ENCODE measurements around the gene SERINC2. TPM values are rescaled to one million over a fixed set of nuclear protein-coding genes. Genes with fewer than 3 reads are reported as not detected.

Gene SERINC2
- total and polyA plus RNA-seq, 10 of the 15 experiments (the other 5 are each of a cell fraction or from before 2014, with no cell fraction given): 0.02 to 9.4 (median 0.50) TPM

- ChIA-PET POLR2A (no interaction called here), SMC1A (ENCODE audit: uncharacterized antibody, unreplicated experiment) (interaction anchor here (1.1 to 2.0 kb wide), 3 partner anchors 15 to 398 kb away, joined by 3 to 9 read pairs (median 5); no protein-coding TSS in a partner anchor), CTCF (interaction anchor here (1.4 to 3.0 kb wide), 3 partner anchors 11 to 18 kb away, joined by 3 to 11 read pairs (median 10); no protein-coding TSS in a partner anchor), RAD21 (ENCODE audit: unreplicated experiment) (no interaction called here)
- ATAC-seq (no peak), FAIRE-seq (no peak), DNase-seq (ENCODE audit: low read depth, low spot score) (no peak)
- peaks cover 0 to 2% of the 10 kb centered on the region in 2 experiments; a peak in 1 of 4 replicates for H3K27me3 ChIP-seq (replicated peaks in 1 of 2; ENCODE audit: control insufficient read depth in 2 of 2, insufficient read depth in 2 of 2, low read length in 1 of 2)
- no peak overlapping the region for H3K27ac ChIP-seq (ENCODE audit: control insufficient read depth, insufficient read depth)
- TF ChIP-seq SUPT20H (IDR thresholded peaks at IDR 0.05; ENCODE audit: borderline replicate concordance, control insufficient read depth, low read depth, low read length) (no peak), YY1 (IDR thresholded peaks at IDR 0.05; ENCODE audit: low read depth, low read length) (no peak), HDGF (IDR thresholded peaks at IDR 0.05) (no peak), ASH2L (IDR thresholded peaks at IDR 0.05; ENCODE audit: borderline replicate concordance, low read depth) (no peak), CREM (IDR thresholded peaks at IDR 0.05; ENCODE audit: low read depth) (no peak), JUNB (IDR thresholded peaks at IDR 0.05) (no peak), SMARCA5 (IDR thresholded peaks at IDR 0.05) (no peak), ELK1 (IDR thresholded peaks at IDR 0.05; ENCODE audit: low read depth, low read length) (no peak), BCLAF1 (IDR thresholded peaks at IDR 0.05) (no peak)
- H3K9ac ChIP-seq (ENCODE audit: control insufficient read depth, insufficient read depth, low read length): no peak overlapping the region
- H3K4me1 ChIP-seq (ENCODE audit: control insufficient read depth, insufficient read depth, low read length): no peaks in the 10 kb centered on the region
- no TSS peak for BruUV-seq (replicated peaks)
- intact Hi-C loops (cut with micrococcal nuclease; ENCODE audit: unreplicated experiment): no loop called here
- 51% methylated on average over 6 of the region's 6 CpGs for WGBS (ENCODE audit: insufficient coverage, insufficient replicate concordance, low lambda C conversion rate, missing lambda C conversion rate)
- no peak overlapping the region for H3K4me2 ChIP-seq (ENCODE audit: control insufficient read depth, insufficient read depth)
- no peaks in the 10 kb centered on the region; the same call in 1 of the 2 replicates for H4K20me1 ChIP-seq (ENCODE audit: control insufficient read depth, insufficient read depth)
- no peak overlapping the region for H3K4me3 ChIP-seq
- H2AFZ ChIP-seq (ENCODE audit: control insufficient read depth, low read depth, low read length): no peak overlapping the region
- H3K36me3 ChIP-seq (ENCODE audit: control insufficient read depth in 2 of 2, insufficient read depth in 2 of 2, low read length in 1 of 2): no peaks in the 10 kb centered on the region
- in situ Hi-C loops (cut with MboI): no loop called here
- H3K79me2 ChIP-seq (ENCODE audit: control insufficient read depth, insufficient read depth, low read length): no peaks in the 10 kb centered on the region
- H3K9me3 ChIP-seq (replicated peaks; ENCODE audit: control insufficient read depth, insufficient read depth, low read length): no peaks in the 10 kb centered on the region
Observed at GRCh38 chr1:31405578-31406245, 7.3 kb upstream of the SERINC2 start.
